Gastrocnemius medialis (tissue), 4 donors: ENCODE data around the gene CHCHD4. TPM values are rescaled to one million over a fixed set of nuclear protein-coding genes. Genes with fewer than 3 reads are reported as not detected.

ENCODE experiments used
- ATAC-seq, 2 donors: fragments of 150-250 bp; one replicate each; pipeline ENCODE4 v1.9.1; 2016
- DNase-seq, 2 donors: peaks; one replicate each; pipeline ENCODE4 v3.0.0-alpha.2; 2019
- H3K27ac ChIP-seq, 4 donors: fragments of 200-600 bp; sonication (generic); 1 replicate in 1 of 4; 2 replicates in 3 of 4; pipeline ENCODE4 v1.5.1; 2016 to 2018; ENCODE audit warnings: mild to moderate bottlenecking in 2 of 4, moderate library complexity in 1 of 4
- H3K27me3 ChIP-seq, 3 donors: fragments of 200-600 bp; sonication (generic) in 2 of 3; 1 replicate in 1 of 3; 2 replicates in 2 of 3; pipeline versions ENCODE4 v1.5.1 to v1.6.0; 2016 to 2019; ENCODE audit warnings: mild to moderate bottlenecking in 1 of 3, moderate library complexity in 1 of 3
- H3K36me3 ChIP-seq, 2 donors: fragments of 200-600 bp; sonication (generic) in 1 of 2; one replicate each; pipeline ENCODE4 v1.5.1; 2017 to 2018
- H3K4me1 ChIP-seq, 2 donors: fragments of 200-600 bp; sonication (generic) in 1 of 2; one replicate each; pipeline ENCODE4 v1.5.1; 2016 to 2017; ENCODE audit warnings: mild to moderate bottlenecking in 2 of 2
- H3K4me3 ChIP-seq, 4 donors: fragments of 200-600 bp; sonication (generic) in 3 of 4; 1 replicate in 1 of 4; 2 replicates in 3 of 4; pipeline ENCODE4 v1.5.1; 2016 to 2019; ENCODE audit warnings: mild to moderate bottlenecking in 2 of 4
- H3K9me3 ChIP-seq, 3 donors: fragments of 200-600 bp; sonication (generic) in 2 of 3; 1 replicate in 1 of 3; 2 replicates in 2 of 3; pipeline ENCODE4 v1.5.1; 2016 to 2019
- POLR2A ChIP-seq, 2 donors: fragments of 450-650 bp; IDR thresholded peaks; one replicate each; pipeline ENCODE4 v1.6.1; 2017; ENCODE audit warnings: antibody characterized with exemption in 2 of 2, mild to moderate bottlenecking in 2 of 2, moderate library complexity in 2 of 2
- in situ Hi-C, 4 donors: fragments of 200-750 bp; cut with MboI; loops; one replicate each; pipeline versions ENCODE4 v1.15.0 to v1.8.0; 2017; ENCODE audit warnings: low sequenced_read_pairs in 4 of 4
- intact Hi-C: fragments of 100-400 bp; cut with DNase I; formaldehyde crosslinking; loops from one replicate; pipeline ENCODE4 v1.15.1; 2023; ENCODE audit warnings: low total_unique reads
- total RNA-seq, 4 donors: library from RNA; depleted of rRNA; stranded (reverse); fragments of >200 nt; gene quantifications; one replicate each; pipeline versions ENCODE4 v1.1.0 to v1.2.3, GENCODE V29; 2016
- TF ChIP-seq, protein P1 (sequence below), 5 experiments: fragments of 450-650 bp in 3 of 5; fragments of 200-600 bp in 2 of 5; sonication (generic) in 2 of 5; IDR thresholded peaks in 4 of 5; conservative IDR thresholded peaks in 1 of 5; 1 replicate in 4 of 5; 2 replicates in 1 of 5; pipeline ENCODE4 v1.5.1; 2016 to 2019; ENCODE audit warnings: antibody characterized with exemption in 5 of 5, mild to moderate bottlenecking in 3 of 5, moderate library complexity in 3 of 5

CHCHD4 gene
- total RNA-seq, 4 donors from 2014 or later: 16.2 to 49.4 (median 22.8) TPM

DNA sequence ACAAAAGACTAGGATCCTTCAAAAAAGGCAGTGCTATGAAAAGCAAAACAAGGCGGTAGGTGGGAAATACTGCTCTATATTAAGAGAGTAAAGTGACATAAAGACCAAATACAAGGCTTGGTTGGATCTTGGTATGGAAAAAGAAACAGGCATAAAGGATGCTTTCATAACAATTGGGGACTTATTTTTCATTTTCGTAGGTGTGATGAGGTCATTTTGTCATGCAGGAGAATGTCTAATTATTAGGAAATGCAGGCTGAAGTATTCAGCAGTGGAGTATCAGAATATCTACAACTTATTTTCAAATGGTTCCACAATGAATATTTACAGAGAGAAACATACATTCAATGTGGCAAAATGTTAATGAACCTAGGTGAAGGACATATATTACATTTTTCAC lies 44.8 kb upstream of the CHCHD4 start:
- no peak overlapping the region for H3K27ac ChIP-seq
- no peak overlapping the region for H3K4me3 ChIP-seq
- intact Hi-C loops: no loop called here
- H3K27me3 ChIP-seq: no peaks in the 10 kb centered on the region
- H3K9me3 ChIP-seq: no peaks in the 10 kb centered on the region
- H3K4me1 ChIP-seq: peaks cover 0 to 27% of the 10 kb centered on the region in 2 donors
- ATAC-seq (no peak), DNase-seq (no peak)
- in situ Hi-C loops: no loop called here
- TF ChIP-seq, protein P1, sequence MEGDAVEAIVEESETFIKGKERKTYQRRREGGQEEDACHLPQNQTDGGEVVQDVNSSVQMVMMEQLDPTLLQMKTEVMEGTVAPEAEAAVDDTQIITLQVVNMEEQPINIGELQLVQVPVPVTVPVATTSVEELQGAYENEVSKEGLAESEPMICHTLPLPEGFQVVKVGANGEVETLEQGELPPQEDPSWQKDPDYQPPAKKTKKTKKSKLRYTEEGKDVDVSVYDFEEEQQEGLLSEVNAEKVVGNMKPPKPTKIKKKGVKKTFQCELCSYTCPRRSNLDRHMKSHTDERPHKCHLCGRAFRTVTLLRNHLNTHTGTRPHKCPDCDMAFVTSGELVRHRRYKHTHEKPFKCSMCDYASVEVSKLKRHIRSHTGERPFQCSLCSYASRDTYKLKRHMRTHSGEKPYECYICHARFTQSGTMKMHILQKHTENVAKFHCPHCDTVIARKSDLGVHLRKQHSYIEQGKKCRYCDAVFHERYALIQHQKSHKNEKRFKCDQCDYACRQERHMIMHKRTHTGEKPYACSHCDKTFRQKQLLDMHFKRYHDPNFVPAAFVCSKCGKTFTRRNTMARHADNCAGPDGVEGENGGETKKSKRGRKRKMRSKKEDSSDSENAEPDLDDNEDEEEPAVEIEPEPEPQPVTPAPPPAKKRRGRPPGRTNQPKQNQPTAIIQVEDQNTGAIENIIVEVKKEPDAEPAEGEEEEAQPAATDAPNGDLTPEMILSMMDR (IDR thresholded peaks at IDR 0.05 in 4 of 5, conservative IDR thresholded peaks at IDR 0.05 in 1 of 5): no peak
- TF ChIP-seq POLR2A (IDR thresholded peaks at IDR 0.05): no peak
- H3K36me3 ChIP-seq: peaks cover 0 to 81% of the 10 kb centered on the region in 2 donors

GRCh38 chr3:14166877-14167603 lies 42.4 kb upstream of the CHCHD4 start:
- in situ Hi-C loops: no loop called here
- DNase-seq: peak; percentile 85
- no peak for TF ChIP-seq POLR2A (IDR thresholded peaks at IDR 0.05)
- TF ChIP-seq, protein P1 (IDR thresholded peaks at IDR 0.05 in 4 of 5, conservative IDR thresholded peaks at IDR 0.05 in 1 of 5): no peak
- peaks cover 0 to 24% of the 10 kb centered on the region in 2 donors for H3K4me1 ChIP-seq
- H3K36me3 ChIP-seq: peaks cover 0 to 91% of the 10 kb centered on the region in 2 donors
- ATAC-seq: peak; percentile 95
- H3K27ac ChIP-seq: peak overlapping the region; percentile 63 to 82 (median 78)
- peaks cover 0 to 2% (median 0%) of the 10 kb centered on the region in 3 donors for H3K9me3 ChIP-seq
- H3K27me3 ChIP-seq: no peaks in the 10 kb centered on the region
- peak overlapping the region in 2 of 4 donors; percentile 1 to 5 for H3K4me3 ChIP-seq
- intact Hi-C loops: no loop called here

DNA sequence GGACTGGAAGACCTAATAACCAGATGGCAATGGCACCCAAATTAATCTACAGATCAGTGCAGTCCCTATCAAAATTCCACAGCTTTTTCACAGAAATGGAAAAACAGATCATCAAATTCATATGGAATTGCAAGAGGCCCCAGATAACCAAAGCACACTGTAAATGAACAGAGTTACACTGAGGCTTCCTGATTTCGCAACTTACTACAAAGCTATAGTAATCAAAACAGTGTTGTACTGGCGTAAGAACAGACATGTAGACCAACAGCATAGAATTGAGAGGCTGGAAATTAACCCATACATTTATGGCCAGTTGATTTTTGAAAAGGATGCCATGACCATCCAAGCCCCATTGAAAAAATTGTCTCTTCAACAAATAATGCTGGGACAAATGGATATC lies 37.5 kb upstream of the CHCHD4 start:
- peaks cover 4 to 24% of the 10 kb centered on the region in 2 donors for H3K4me1 ChIP-seq
- TF ChIP-seq POLR2A (IDR thresholded peaks at IDR 0.05): no peak
- TF ChIP-seq, protein P1 (IDR thresholded peaks at IDR 0.05 in 4 of 5, conservative IDR thresholded peaks at IDR 0.05 in 1 of 5): no peak
- peaks cover 0 to 6% (median 0%) of the 10 kb centered on the region in 3 donors for H3K9me3 ChIP-seq
- H3K27me3 ChIP-seq: no peaks in the 10 kb centered on the region
- H3K4me3 ChIP-seq: no peak overlapping the region
- H3K36me3 ChIP-seq: peaks cover 0 to 89% of the 10 kb centered on the region in 2 donors
- ATAC-seq (no peak), DNase-seq (no peak)
- intact Hi-C loops (no loop called here), in situ Hi-C loops (no loop called here)
- no peak overlapping the region for H3K27ac ChIP-seq

- Histone ChIP-seq H3K9me3 (peaks cover 0 to 6% (median 0%) of the 10 kb centered on the region in 3 donors), H3K36me3 (peaks cover 0 to 84% of the 10 kb centered on the region in 2 donors), H3K27me3 (no peaks in the 10 kb centered on the region), H3K27ac (no peak overlapping the region), H3K4me3 (no peak overlapping the region), H3K4me1 (peaks cover 10 to 26% of the 10 kb centered on the region in 2 donors)
- intact Hi-C loops: no loop called here
- DNase-seq: no peak
- ATAC-seq: no peak
- no peak for TF ChIP-seq POLR2A (IDR thresholded peaks at IDR 0.05)
- TF ChIP-seq, protein P1 (IDR thresholded peaks at IDR 0.05 in 4 of 5, conservative IDR thresholded peaks at IDR 0.05 in 1 of 5): no peak
- in situ Hi-C loops: no loop called here
Measured at GRCh38 chr3:14161282-14161681, 36.6 kb upstream of the CHCHD4 start.
